MM.1S (cell line): ENCODE measurements around the gene SAFB.

Source experiments
- DNase-seq: peaks from one replicate; pipeline ENCODE4 v3.0.0-alpha.2; 2015
- H2AFZ ChIP-seq: fragments of 300-600 bp; sonication (generic); 2 replicates; pipeline ENCODE4 v1.6.0; 2016; ENCODE audit warnings: antibody characterized with exemption, low read length
- H3F3A ChIP-seq: fragments of 300-600 bp; sonication (generic); 2 replicates; pipeline ENCODE4 v1.6.1; 2016; ENCODE audit warnings: mild to moderate bottlenecking, antibody characterized with exemption, low read length, moderate library complexity, mixed read lengths; ENCODE audit not compliant: insufficient read depth
- H3K27ac ChIP-seq: fragments of 300-600 bp; sonication (generic); 2 replicates; pipeline ENCODE4 v1.5.1; 2016; ENCODE audit warnings: mild to moderate bottlenecking, low read length
- H3K27me3 ChIP-seq: fragments of 300-600 bp; sonication (generic); replicated peaks from 2 replicates; pipeline ENCODE4 v1.6.0; 2016; ENCODE audit warnings: low read length; ENCODE audit not compliant: insufficient read depth
- H3K36me3 ChIP-seq: fragments of 300-600 bp; sonication (generic); replicated peaks from 2 replicates; pipeline ENCODE4 v1.6.1; 2016; ENCODE audit warnings: mild to moderate bottlenecking, low read length, mixed read lengths; ENCODE audit not compliant: insufficient read depth
- H3K4me1 ChIP-seq: fragments of 300-600 bp; sonication (generic); 2 replicates; pipeline ENCODE4 v1.6.1; 2016; ENCODE audit warnings: low read length, mixed read lengths
- H3K4me2 ChIP-seq: fragments of 300-600 bp; sonication (generic); 2 replicates; pipeline ENCODE4 v1.6.0; 2016; ENCODE audit warnings: low read depth, low read length
- H3K4me3 ChIP-seq: fragments of 300-600 bp; sonication (generic); 2 replicates; pipeline ENCODE4 v1.5.1; 2016; ENCODE audit warnings: low read length, mixed read lengths
- H3K79me2 ChIP-seq: fragments of 300-600 bp; sonication (generic); 2 replicates; pipeline ENCODE4 v1.6.1; 2016; ENCODE audit warnings: mixed run types, low read length, mixed read lengths
- H3K9ac ChIP-seq: fragments of 300-600 bp; sonication (generic); 2 replicates; pipeline ENCODE4 v1.6.1; 2016; ENCODE audit warnings: low read length, mixed read lengths
- H3K9me2 ChIP-seq: fragments of 300-600 bp; sonication (generic); replicated peaks from 2 replicates; pipeline ENCODE4 v1.6.1; 2016; ENCODE audit warnings: mild to moderate bottlenecking, low read length, mixed read lengths; ENCODE audit not compliant: insufficient read depth
- H3K9me3 ChIP-seq: fragments of 300-600 bp; sonication (generic); replicated peaks from 2 replicates; pipeline ENCODE4 v1.6.1; 2016; ENCODE audit warnings: mild to moderate bottlenecking, low read length, mixed read lengths; ENCODE audit not compliant: insufficient read depth
- H4K20me1 ChIP-seq: fragments of 300-600 bp; sonication (generic); 2 replicates; pipeline ENCODE4 v1.6.1; 2016; ENCODE audit warnings: mild to moderate bottlenecking, low read length, moderate library complexity, mixed read lengths; ENCODE audit not compliant: insufficient read depth
- EZH2 ChIP-seq: fragments of 300-600 bp; sonication (generic); optimal IDR thresholded peaks from 2 replicates; pipeline ENCODE3; 2017; ENCODE audit warnings: low read depth, mild to moderate bottlenecking, antibody characterized with exemption, low read length, mixed read lengths
- EZH2phosphoT487 ChIP-seq: fragments of 300-600 bp; sonication (generic); IDR thresholded peaks from 2 replicates; pipeline ENCODE4 v1.6.1; 2018; ENCODE audit warnings: antibody characterized with exemption, low read length
- TF ChIP-seq, protein P1 (sequence below): fragments of 300-600 bp; sonication (generic); IDR thresholded peaks from 2 replicates; pipeline ENCODE4 v1.5.1; 2016; ENCODE audit warnings: antibody characterized with exemption, low read length, mixed read lengths

Gene SAFB

DNA sequence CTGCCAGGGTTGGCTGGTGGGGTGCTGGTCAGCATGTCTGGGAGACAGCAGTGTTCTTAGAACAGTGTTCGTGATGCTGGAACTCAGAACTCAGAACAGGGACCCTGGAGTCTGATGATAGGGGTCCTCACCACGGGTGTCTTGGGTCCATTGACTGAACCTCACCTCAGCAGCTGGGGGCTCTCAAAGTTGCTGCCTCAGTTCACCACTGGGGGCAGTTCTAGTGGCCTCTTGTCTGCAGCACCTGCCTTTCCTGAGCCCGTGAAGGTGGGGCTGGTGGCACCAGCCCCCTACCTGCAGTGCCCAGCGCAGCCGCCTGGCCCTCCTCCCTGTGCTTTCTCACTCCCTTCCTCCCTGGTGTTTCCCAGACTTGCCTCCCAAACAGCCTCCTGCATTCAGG lies 28.5 kb downstream of the SAFB start:
- TF ChIP-seq, protein P1, sequence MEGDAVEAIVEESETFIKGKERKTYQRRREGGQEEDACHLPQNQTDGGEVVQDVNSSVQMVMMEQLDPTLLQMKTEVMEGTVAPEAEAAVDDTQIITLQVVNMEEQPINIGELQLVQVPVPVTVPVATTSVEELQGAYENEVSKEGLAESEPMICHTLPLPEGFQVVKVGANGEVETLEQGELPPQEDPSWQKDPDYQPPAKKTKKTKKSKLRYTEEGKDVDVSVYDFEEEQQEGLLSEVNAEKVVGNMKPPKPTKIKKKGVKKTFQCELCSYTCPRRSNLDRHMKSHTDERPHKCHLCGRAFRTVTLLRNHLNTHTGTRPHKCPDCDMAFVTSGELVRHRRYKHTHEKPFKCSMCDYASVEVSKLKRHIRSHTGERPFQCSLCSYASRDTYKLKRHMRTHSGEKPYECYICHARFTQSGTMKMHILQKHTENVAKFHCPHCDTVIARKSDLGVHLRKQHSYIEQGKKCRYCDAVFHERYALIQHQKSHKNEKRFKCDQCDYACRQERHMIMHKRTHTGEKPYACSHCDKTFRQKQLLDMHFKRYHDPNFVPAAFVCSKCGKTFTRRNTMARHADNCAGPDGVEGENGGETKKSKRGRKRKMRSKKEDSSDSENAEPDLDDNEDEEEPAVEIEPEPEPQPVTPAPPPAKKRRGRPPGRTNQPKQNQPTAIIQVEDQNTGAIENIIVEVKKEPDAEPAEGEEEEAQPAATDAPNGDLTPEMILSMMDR: no peak
- TF ChIP-seq EZH2 (no peak), EZH2phosphoT487 (no peak)
- Histone ChIP-seq H3K4me3 (no peak overlapping the region), H3K79me2 (peaks cover 67% of the 10 kb centered on the region), H3K9me3 (no peaks in the 10 kb centered on the region), H4K20me1 (peaks cover 15% of the 10 kb centered on the region), H3K4me2 (no peak overlapping the region), H3K27ac (no peak overlapping the region), H3F3A (no peaks in the 10 kb centered on the region), H3K9me2 (no peaks in the 10 kb centered on the region), H3K4me1 (no peaks in the 10 kb centered on the region), H3K27me3 (no peaks in the 10 kb centered on the region), H3K36me3 (peaks cover 67% of the 10 kb centered on the region), H2AFZ (no peak overlapping the region), H3K9ac (no peak overlapping the region)
- no peak for DNase-seq

GRCh38 chr19:5652261-5652660 lies 29.4 kb downstream of the SAFB start:
- H3K27ac ChIP-seq: no peak overlapping the region
- H3K9me2 ChIP-seq: no peaks in the 10 kb centered on the region
- H3K4me3 ChIP-seq: no peak overlapping the region
- peaks cover 62% of the 10 kb centered on the region for H3K79me2 ChIP-seq
- DNase-seq: no peak
- H3K9me3 ChIP-seq: no peaks in the 10 kb centered on the region
- no peak for TF ChIP-seq EZH2
- H3K4me1 ChIP-seq: no peaks in the 10 kb centered on the region
- H2AFZ ChIP-seq: no peak overlapping the region
- H3K4me2 ChIP-seq: no peak overlapping the region
- H3K9ac ChIP-seq: no peak overlapping the region
- H4K20me1 ChIP-seq: peaks cover 9% of the 10 kb centered on the region; the same call in 1 of the 2 replicates
- peaks cover 62% of the 10 kb centered on the region for H3K36me3 ChIP-seq
- H3F3A ChIP-seq: no peaks in the 10 kb centered on the region
- no peaks in the 10 kb centered on the region for H3K27me3 ChIP-seq

GRCh38 chr19:5654931-5655330 lies 32.0 kb downstream of the SAFB start:
- Histone ChIP-seq H3F3A (no peaks in the 10 kb centered on the region), H3K27ac (no peak overlapping the region), H3K27me3 (no peaks in the 10 kb centered on the region), H3K4me3 (no peak overlapping the region), H3K9ac (no peak overlapping the region), H3K36me3 (peaks cover 47% of the 10 kb centered on the region), H3K79me2 (peaks cover 53% of the 10 kb centered on the region), H3K4me2 (no peak overlapping the region), H3K4me1 (no peaks in the 10 kb centered on the region), H2AFZ (no peak overlapping the region), H4K20me1 (no peaks in the 10 kb centered on the region), H3K9me3 (no peaks in the 10 kb centered on the region), H3K9me2 (no peaks in the 10 kb centered on the region)
- TF ChIP-seq EZH2 (no peak), EZH2phosphoT487 (no peak)
- TF ChIP-seq, protein P1: no peak
- no peak for DNase-seq

DNA sequence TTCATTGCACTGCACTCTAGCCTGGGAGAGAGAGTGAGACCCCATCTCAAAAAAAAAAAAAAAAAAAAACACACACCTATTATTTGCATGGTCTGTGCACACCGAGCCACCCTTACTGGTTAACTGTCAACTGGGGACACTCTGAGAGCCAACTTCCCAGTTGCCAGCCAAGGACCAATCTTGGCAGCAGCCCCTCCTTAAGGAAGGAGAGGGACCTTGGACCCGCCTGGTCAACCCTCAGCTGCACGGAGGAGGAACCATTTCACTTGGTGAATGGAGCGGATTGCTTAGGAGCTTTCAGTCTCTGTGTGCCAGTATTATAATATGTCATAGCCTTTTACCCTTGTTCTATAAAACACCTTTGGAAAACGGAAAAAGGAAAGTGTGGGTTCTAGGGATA lies 32.5 kb downstream of the SAFB start:
- Histone ChIP-seq H3K4me1 (no peaks in the 10 kb centered on the region), H3K79me2 (peaks cover 55% of the 10 kb centered on the region), H3K27me3 (no peaks in the 10 kb centered on the region), H3K4me2 (no peak overlapping the region), H3K9ac (no peak overlapping the region), H3F3A (no peaks in the 10 kb centered on the region), H3K27ac (no peak overlapping the region), H3K9me3 (no peaks in the 10 kb centered on the region), H3K4me3 (no peak overlapping the region), H4K20me1 (no peaks in the 10 kb centered on the region), H2AFZ (no peak overlapping the region), H3K9me2 (no peaks in the 10 kb centered on the region), H3K36me3 (peaks cover 43% of the 10 kb centered on the region; the same call in 1 of the 2 replicates)
- TF ChIP-seq EZH2phosphoT487 (no peak), EZH2 (no peak)
- TF ChIP-seq, protein P1: no peak
- DNase-seq: no peak
